ENCODE data around the gene SLC23A2.
A peak's percentile ranks its signal among the peaks of the same experiment; 100 is the strongest.

The SLC23A2 gene

GRCh38 chr20:4846821-4847220, 154.5 kb downstream of the SLC23A2 start:
- peak overlapping the region; percentile 52 for H3K27ac ChIP-seq
- TF ChIP-seq CTCF (IDR thresholded peaks at IDR 0.05) = no peak

GRCh38 chr20:4844751-4845465, 156.4 kb downstream of the SLC23A2 start:
- H3K27me3 ChIP-seq = no peaks in the 10 kb centered on the region
- H3K27ac ChIP-seq = peak overlapping the region; percentile 85
- peaks cover 36 to 42% of the 10 kb centered on the region in 2 experiments for H3K4me1 ChIP-seq (ENCODE audit: control insufficient read depth in 1 of 2, insufficient read depth in 1 of 2, low read depth in 1 of 2, low read length in 1 of 2)
- H3K36me3 ChIP-seq = no peaks in the 10 kb centered on the region
- H3K4me3 ChIP-seq (ENCODE audit: low read depth in 1 of 2, low read length in 1 of 2) = peak overlapping the region; percentile 19 to 24
- no peaks in the 10 kb centered on the region for H3K9me3 ChIP-seq
- TF ChIP-seq CTCF (IDR thresholded peaks at IDR 0.05) = no peak

More at GRCh38 chr20:4846821-4847220, 154.5 kb downstream of the SLC23A2 start:
- no peaks in the 10 kb centered on the region for H3K27me3 ChIP-seq
- no peaks in the 10 kb centered on the region for H3K36me3 ChIP-seq
- peaks cover 29 to 34% of the 10 kb centered on the region in 2 experiments for H3K4me1 ChIP-seq (ENCODE audit: control insufficient read depth in 1 of 2, insufficient read depth in 1 of 2, low read depth in 1 of 2, low read length in 1 of 2)
- no peaks in the 10 kb centered on the region for H3K9me3 ChIP-seq
- no peak overlapping the region for H3K4me3 ChIP-seq (ENCODE audit: low read depth in 1 of 2, low read length in 1 of 2)

- Histone ChIP-seq H3K4me1 (ENCODE audit: control insufficient read depth in 1 of 2, insufficient read depth in 1 of 2, low read depth in 1 of 2, low read length in 1 of 2) (peaks cover 41 to 48% of the 10 kb centered on the region in 2 experiments), H3K27ac (peak overlapping the region; percentile 85), H3K36me3 (no peaks in the 10 kb centered on the region), H3K4me3 (ENCODE audit: low read depth in 1 of 2, low read length in 1 of 2) (no peak overlapping the region), H3K9me3 (no peaks in the 10 kb centered on the region), H3K27me3 (no peaks in the 10 kb centered on the region)
- no peak for TF ChIP-seq CTCF (IDR thresholded peaks at IDR 0.05)
Measured at GRCh38 chr20:4844325-4844724, 157.0 kb downstream of the SLC23A2 start.

- H3K36me3 ChIP-seq = no peaks in the 10 kb centered on the region
- H3K4me3 ChIP-seq (ENCODE audit: low read depth in 1 of 2, low read length in 1 of 2) = no peak overlapping the region
- H3K4me1 ChIP-seq (ENCODE audit: control insufficient read depth in 1 of 2, insufficient read depth in 1 of 2, low read depth in 1 of 2, low read length in 1 of 2) = peaks cover 36 to 43% of the 10 kb centered on the region in 2 experiments
- no peak for TF ChIP-seq CTCF (IDR thresholded peaks at IDR 0.05)
- H3K27me3 ChIP-seq = no peaks in the 10 kb centered on the region
- H3K9me3 ChIP-seq = no peaks in the 10 kb centered on the region
- H3K27ac ChIP-seq = peak overlapping the region; percentile 66
Measured at GRCh38 chr20:4840801-4841200, 160.5 kb downstream of the SLC23A2 start.

GRCh38 chr20:4838526-4838925, 162.8 kb downstream of the SLC23A2 start:
- Histone ChIP-seq H3K27ac (peak overlapping the region; percentile 43), H3K36me3 (no peaks in the 10 kb centered on the region), H3K4me1 (ENCODE audit: control insufficient read depth in 1 of 2, insufficient read depth in 1 of 2, low read depth in 1 of 2, low read length in 1 of 2) (peaks cover 26 to 34% of the 10 kb centered on the region in 2 experiments), H3K27me3 (no peaks in the 10 kb centered on the region), H3K4me3 (ENCODE audit: low read depth in 1 of 2, low read length in 1 of 2) (no peak overlapping the region), H3K9me3 (no peaks in the 10 kb centered on the region)
- no peak for TF ChIP-seq CTCF (IDR thresholded peaks at IDR 0.05)

All from neutrophil (primary cell).